CD4-positive, alpha-beta T cell (primary cell): ENCODE data around the gene PALM. TPM values are rescaled to one million over a fixed set of nuclear protein-coding genes. Genes with fewer than 3 reads are reported as not detected.
A peak's percentile ranks its signal among the peaks of the same experiment; 100 is the strongest.

Experiments used
- ATAC-seq: fragments of 200-7000 bp; cut with Tn5 transposase; one replicate; pipeline ENCODE4 v1.10.0; 2022; ENCODE audit warnings: mild to moderate bottlenecking; ENCODE audit not compliant: poor library complexity
- CTCF ChIA-PET: fragments of 350-600 bp; sonication (Branson Sonifier 250); formaldehyde crosslinking; loops from one replicate; lab custom pipeline; 2021; ENCODE audit warnings: antibody characterized with exemption, inconsistent platforms; lab: Charles Lee
- POLR2A ChIA-PET: fragments of 350-600 bp; sonication (Branson Sonifier 250); formaldehyde crosslinking; loops from one replicate; lab custom pipeline; 2021; ENCODE audit warnings: antibody characterized with exemption, inconsistent platforms; lab: Charles Lee
- DNase-seq, 14 experiments: peaks; one replicate each; pipeline ENCODE4 v3.0.0-alpha.2; 2013 to 2020; ENCODE audit warnings: mixed read lengths in 2 of 14
- H3K27ac ChIP-seq, 2 donors: one replicate each; pipeline versions ENCODE4 v1.5.1 to v1.7.0; 2013; ENCODE audit warnings: low read length in 2 of 2, low read depth in 1 of 2, mild to moderate bottlenecking in 1 of 2
- H3K27me3 ChIP-seq, 2 experiments: 1 replicate in 1 of 2; 2 replicates in 1 of 2; pipeline versions ENCODE4 v1.6.1 to v1.7.0; 2013; ENCODE audit warnings: low read length in 2 of 2, control low read depth in 1 of 2, mild to moderate bottlenecking in 1 of 2, moderate library complexity in 1 of 2; ENCODE audit not compliant: insufficient read depth in 2 of 2, control insufficient read depth in 1 of 2
- H3K36me3 ChIP-seq: one replicate; pipeline ENCODE4 v1.6.1; 2013; ENCODE audit warnings: low read length, control low read depth; ENCODE audit not compliant: insufficient read depth
- H3K4me1 ChIP-seq: one replicate; pipeline ENCODE4 v1.6.1; 2013; ENCODE audit warnings: low read length, control low read depth; ENCODE audit not compliant: insufficient read depth
- H3K4me3 ChIP-seq: one replicate; pipeline ENCODE4 v1.5.1; 2013; ENCODE audit warnings: mild to moderate bottlenecking, low read length, moderate library complexity
- H3K9me3 ChIP-seq, 2 experiments: 1 replicate in 1 of 2; 2 replicates in 1 of 2; pipeline versions ENCODE4 v1.6.1 to v1.7.0; 2013; ENCODE audit warnings: low read length in 2 of 2, mild to moderate bottlenecking in 2 of 2, control low read depth in 1 of 2, moderate library complexity in 1 of 2; ENCODE audit not compliant: control insufficient read depth in 1 of 2, insufficient read depth in 1 of 2
- H3K27ac Mint-ChIP-seq: one replicate; pipeline ENCODE4 v1.8.0; 2020; ENCODE audit warnings: mixed read lengths
- H3K27me3 Mint-ChIP-seq: one replicate; pipeline ENCODE4 v1.8.0; 2021; ENCODE audit warnings: mixed read lengths
- H3K36me3 Mint-ChIP-seq: one replicate; pipeline ENCODE4 v1.8.0; 2021; ENCODE audit warnings: low read depth, mixed read lengths
- H3K4me1 Mint-ChIP-seq: one replicate; pipeline ENCODE4 v1.8.0; 2021; ENCODE audit warnings: low read depth, mixed read lengths
- H3K4me3 Mint-ChIP-seq: one replicate; pipeline ENCODE4 v1.8.0; 2020; ENCODE audit warnings: mild to moderate bottlenecking, mixed read lengths
- H3K9me3 Mint-ChIP-seq: one replicate; pipeline ENCODE4 v1.8.0; 2020; ENCODE audit warnings: mixed read lengths
- CTCF ChIP-seq: fragments of 200-600 bp; IDR thresholded peaks from one replicate; pipeline ENCODE4 v1.8.0; 2022; ENCODE audit warnings: antibody characterized with exemption, mild to moderate bottlenecking
- intact Hi-C, 2 experiments: fragments of 100-400 bp; cut with DNase I in 1 of 2; cut with micrococcal nuclease in 1 of 2; formaldehyde crosslinking; loops; one replicate each; pipeline versions ENCODE4 v1.15.1 to v1.9.0; 2023 to 2025; cut with DNase I, micrococcal nuclease
- total RNA-seq, 174 experiments: library from RNA in 2 of 174; stranded (reverse) in 2 of 174; gene quantifications; one replicate each; pipeline ENCODE4 v1.2.3 and lab custom pipeline; 2021 to 2026

Gene PALM
- total RNA-seq, 2 experiments from 2014 or later, result not detected

GRCh38 chr19:676007-676338, 32.8 kb upstream of the PALM start:
- ATAC-seq, result no peak
- Histone ChIP-seq H3K27ac (no peak overlapping the region), H3K9me3 (peaks cover 0 to 17% of the 10 kb centered on the region in 2 experiments), H3K4me1 (peaks cover 32% of the 10 kb centered on the region), H3K4me3 (no peak overlapping the region), H3K36me3 (no peaks in the 10 kb centered on the region), H3K27me3 (peaks cover 27 to 32% of the 10 kb centered on the region in 2 experiments)
- CTCF ChIA-PET, result no interaction called here
- Mint-ChIP-seq H3K4me3 (no peak overlapping the region), H3K27me3 (peaks cover 20% of the 10 kb centered on the region), H3K36me3 (no peaks in the 10 kb centered on the region), H3K27ac (no peak overlapping the region), H3K9me3 (no peaks in the 10 kb centered on the region), H3K4me1 (peaks cover 5% of the 10 kb centered on the region)
- TF ChIP-seq CTCF, result no peak
- DNase-seq, result no peak
- POLR2A ChIA-PET, result no interaction called here
- intact Hi-C loops, result no loop called here

- peaks cover 27 to 32% of the 10 kb centered on the region in 2 experiments for H3K27me3 ChIP-seq
- no peak within 1 kb of the TSS for H3K27ac ChIP-seq
- CTCF ChIA-PET, result interaction anchor here (1.3 kb wide), 1 partner anchor 92 kb away, joined by 3 read pairs; no protein-coding TSS in a partner anchor
- peaks cover 37% of the 10 kb centered on the region for H3K4me1 ChIP-seq
- intact Hi-C loops, result no loop called here
- Mint-ChIP-seq H3K27ac (no peak within 1 kb of the TSS), H3K4me3 (peak within 1 kb of the TSS; percentile 63), H3K36me3 (no peaks in the 10 kb centered on the region), H3K4me1 (peaks cover 5% of the 10 kb centered on the region), H3K9me3 (no peaks in the 10 kb centered on the region), H3K27me3 (peaks cover 20% of the 10 kb centered on the region)
- TF ChIP-seq CTCF, result no peak
- H3K4me3 ChIP-seq, result no peak within 1 kb of the TSS
- POLR2A ChIA-PET, result no interaction called here
- ATAC-seq (no peak), DNase-seq (no peak)
- H3K36me3 ChIP-seq, result no peaks in the 10 kb centered on the region
- H3K9me3 ChIP-seq, result peaks cover 0 to 21% of the 10 kb centered on the region in 2 experiments
These were observed 32.2 kb upstream of the PALM start, which contains the start of gene FSTL3 for GRCh38 chr19:676339-677105. FSTL3 (plus strand) TSS chr19:676392; CDS start chr19:676424, 32 bp downstream.

- Histone ChIP-seq H3K36me3 (no peaks in the 10 kb centered on the region), H3K9me3 (peaks cover 0 to 22% of the 10 kb centered on the region in 2 experiments), H3K27ac (no peak overlapping the region), H3K27me3 (peaks cover 25 to 32% of the 10 kb centered on the region in 2 experiments), H3K4me3 (no peak overlapping the region), H3K4me1 (peaks cover 40% of the 10 kb centered on the region)
- Mint-ChIP-seq H3K27ac (no peak overlapping the region), H3K4me1 (peaks cover 5% of the 10 kb centered on the region), H3K4me3 (no peak overlapping the region), H3K9me3 (no peaks in the 10 kb centered on the region), H3K27me3 (peaks cover 20% of the 10 kb centered on the region), H3K36me3 (no peaks in the 10 kb centered on the region)
- no peak for TF ChIP-seq CTCF
- CTCF ChIA-PET, result interaction anchor here (1.3 kb wide), 1 partner anchor 93 kb away, joined by 3 read pairs; no protein-coding TSS in a partner anchor
- DNase-seq (peak in 1 of 14 experiments; percentile 45), ATAC-seq (no peak)
- intact Hi-C loops, result no loop called here
- POLR2A ChIA-PET, result interaction anchor here (4.4 kb wide), 1 partner anchor 14 kb away, joined by 45 read pairs; the partner anchor contains the start of gene RNF126
These were observed 31.5 kb upstream of the PALM start for GRCh38 chr19:677201-677600.
